ENCODE data around the gene PLPP4. TPM values are rescaled to one million over a fixed set of nuclear protein-coding genes. Genes with fewer than 3 reads are reported as not detected.
A peak's percentile ranks its signal among the peaks of the same experiment; 100 is the strongest.

PLPP4 gene
- total RNA-seq, 6 donors from 2014 or later = 0.20 to 0.54 TPM; not detected in 4

GRCh38 chr10:120493411-120494312 lies 36.6 kb downstream of the PLPP4 start:
- ATAC-seq (ENCODE audit: low FRiP score in 2 of 2) (peak in 1 of 2 donors; percentile 35), DNase-seq (no peak)
- Histone ChIP-seq H3K27ac (no peak overlapping the region), H3K4me3 (no peak overlapping the region), H3K36me3 (no peaks in the 10 kb centered on the region), H3K4me1 (no peaks in the 10 kb centered on the region), H3K27me3 (no peaks in the 10 kb centered on the region), H3K9me3 (no peaks in the 10 kb centered on the region)
- TF ChIP-seq POLR2AphosphoS5 (IDR thresholded peaks at IDR 0.05) (no peak), CTCF (IDR thresholded peaks at IDR 0.05) (no peak), POLR2A (IDR thresholded peaks at IDR 0.05) (no peak), EP300 (IDR thresholded peaks at IDR 0.05) (no peak)
- WGBS, 2 donors = 81 to 86% methylated on average over 9 to 11 of the region's 11 CpGs

GRCh38 chr10:120494313-120494710 lies 37.3 kb downstream of the PLPP4 start:
- Histone ChIP-seq H3K27ac (no peak overlapping the region), H3K9me3 (no peaks in the 10 kb centered on the region), H3K36me3 (no peaks in the 10 kb centered on the region), H3K4me3 (no peak overlapping the region), H3K27me3 (no peaks in the 10 kb centered on the region), H3K4me1 (no peaks in the 10 kb centered on the region)
- no peak for DNase-seq
- WGBS, 2 donors = 88 to 94% methylated on average over 6 of the region's 6 CpGs
- ATAC-seq (ENCODE audit: low FRiP score in 2 of 2) = no peak
- no peak for TF ChIP-seq CTCF (IDR thresholded peaks at IDR 0.05)

GRCh38 chr10:120495226-120496009 lies 38.4 kb downstream of the PLPP4 start:
- TF ChIP-seq POLR2A (IDR thresholded peaks at IDR 0.05) (no peak), POLR2AphosphoS5 (IDR thresholded peaks at IDR 0.05) (no peak), EP300 (IDR thresholded peaks at IDR 0.05) (no peak), CTCF (IDR thresholded peaks at IDR 0.05) (no peak)

GRCh38 chr10:120499883-120500282 lies 42.9 kb downstream of the PLPP4 start:
- Histone ChIP-seq H3K9me3 (no peaks in the 10 kb centered on the region), H3K27ac (no peak overlapping the region), H3K4me3 (no peak overlapping the region), H3K27me3 (no peaks in the 10 kb centered on the region), H3K4me1 (no peaks in the 10 kb centered on the region), H3K36me3 (no peaks in the 10 kb centered on the region)
- ATAC-seq (ENCODE audit: low FRiP score in 2 of 2) (no peak), DNase-seq (no peak)
- WGBS, 2 donors = 71 to 83% methylated on average over 3 of the region's 3 CpGs
- TF ChIP-seq POLR2AphosphoS5 (IDR thresholded peaks at IDR 0.05) = no peak
- TF ChIP-seq CTCF (IDR thresholded peaks at IDR 0.05) = no peak
- TF ChIP-seq POLR2A (IDR thresholded peaks at IDR 0.05) = no peak
- no peak for TF ChIP-seq EP300 (IDR thresholded peaks at IDR 0.05)

More at GRCh38 chr10:120495226-120496009, 38.4 kb downstream of the PLPP4 start:
- ATAC-seq (ENCODE audit: low FRiP score in 2 of 2) (no peak), DNase-seq (no peak)
- H3K27me3 ChIP-seq = no peaks in the 10 kb centered on the region
- H3K27ac ChIP-seq = no peak overlapping the region
- no peaks in the 10 kb centered on the region for H3K9me3 ChIP-seq
- no peak overlapping the region for H3K4me3 ChIP-seq
- no peaks in the 10 kb centered on the region for H3K36me3 ChIP-seq
- 39 to 53% methylated on average over 5 of the region's 5 CpGs for WGBS, 2 donors
- H3K4me1 ChIP-seq = no peaks in the 10 kb centered on the region

Data from upper lobe of left lung (tissue), 6 donors.